Right lobe of liver (tissue), 4 donors: ENCODE data around the gene HOXB3.

Experiments used
- CTCF ChIP-seq, 4 donors: fragments of 200-600 bp in 3 of 4; fragments of 450-650 bp in 1 of 4; IDR thresholded peaks; one replicate each; pipeline versions ENCODE4 v1.5.1 to v1.8.0; 2016 to 2022; ENCODE audit warnings: antibody characterized with exemption in 4 of 4, mild to moderate bottlenecking in 2 of 4
- POLR2A ChIP-seq: fragments of 450-650 bp; IDR thresholded peaks from one replicate; pipeline ENCODE4 v1.6.1; 2017; ENCODE audit warnings: antibody characterized with exemption, mild to moderate bottlenecking
- donor health status: DM: no; HTN: no; CAD: no.
- donor health status: DM: no; HTN: no; CAD: no.
- donor health status: DM: no; HTN: yes; CAD: no.

- TF ChIP-seq CTCF (IDR thresholded peaks at IDR 0.05) (no peak), POLR2A (no peak)
Observed at GRCh38 chr17:48597528-48597777, 7.4 kb upstream of the HOXB3 start.
